Measurements from ENCODE around the gene PROM1.

DNA sequence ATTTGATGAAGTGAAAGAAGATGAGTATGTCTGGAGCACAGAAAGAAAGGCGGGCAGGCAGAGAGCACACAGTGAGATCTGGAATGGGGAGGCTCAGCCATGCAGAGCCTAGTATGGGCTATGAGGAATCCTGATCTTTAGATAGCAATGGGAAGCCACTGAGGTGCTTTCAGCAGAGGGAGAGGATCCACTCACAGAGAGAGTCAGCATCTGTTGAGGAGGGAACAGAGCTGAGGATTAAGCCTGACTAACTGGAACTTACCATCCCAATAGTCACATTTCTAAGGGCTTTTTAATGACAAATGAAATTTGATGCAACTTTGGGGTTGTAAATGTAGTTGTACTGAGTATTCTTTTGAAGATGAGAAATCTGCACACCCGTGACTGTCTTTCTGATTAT is 100.2 kb downstream of the PROM1 start:
- TF ChIP-seq RFX5 (IDR thresholded peaks at IDR 0.05; ENCODE audit: low read depth, low read length) (no peak), JUND (CRISPR knock-in tag; IDR thresholded peaks at IDR 0.05) (no peak), CENPT (CRISPR knock-in tag; IDR thresholded peaks at IDR 0.05; ENCODE audit: low read depth) (no peak), ZFY (CRISPR knock-in tag; IDR thresholded peaks at IDR 0.05) (no peak), ZFP36L2 (CRISPR knock-in tag; IDR thresholded peaks at IDR 0.05) (no peak), ZNF24 (IDR thresholded peaks at IDR 0.05) (no peak)
- TF ChIP-seq, protein P1, sequence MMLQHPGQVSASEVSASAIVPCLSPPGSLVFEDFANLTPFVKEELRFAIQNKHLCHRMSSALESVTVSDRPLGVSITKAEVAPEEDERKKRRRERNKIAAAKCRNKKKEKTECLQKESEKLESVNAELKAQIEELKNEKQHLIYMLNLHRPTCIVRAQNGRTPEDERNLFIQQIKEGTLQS (CRISPR knock-in tag; IDR thresholded peaks at IDR 0.05), result no peak
- TF ChIP-seq, protein P2, sequence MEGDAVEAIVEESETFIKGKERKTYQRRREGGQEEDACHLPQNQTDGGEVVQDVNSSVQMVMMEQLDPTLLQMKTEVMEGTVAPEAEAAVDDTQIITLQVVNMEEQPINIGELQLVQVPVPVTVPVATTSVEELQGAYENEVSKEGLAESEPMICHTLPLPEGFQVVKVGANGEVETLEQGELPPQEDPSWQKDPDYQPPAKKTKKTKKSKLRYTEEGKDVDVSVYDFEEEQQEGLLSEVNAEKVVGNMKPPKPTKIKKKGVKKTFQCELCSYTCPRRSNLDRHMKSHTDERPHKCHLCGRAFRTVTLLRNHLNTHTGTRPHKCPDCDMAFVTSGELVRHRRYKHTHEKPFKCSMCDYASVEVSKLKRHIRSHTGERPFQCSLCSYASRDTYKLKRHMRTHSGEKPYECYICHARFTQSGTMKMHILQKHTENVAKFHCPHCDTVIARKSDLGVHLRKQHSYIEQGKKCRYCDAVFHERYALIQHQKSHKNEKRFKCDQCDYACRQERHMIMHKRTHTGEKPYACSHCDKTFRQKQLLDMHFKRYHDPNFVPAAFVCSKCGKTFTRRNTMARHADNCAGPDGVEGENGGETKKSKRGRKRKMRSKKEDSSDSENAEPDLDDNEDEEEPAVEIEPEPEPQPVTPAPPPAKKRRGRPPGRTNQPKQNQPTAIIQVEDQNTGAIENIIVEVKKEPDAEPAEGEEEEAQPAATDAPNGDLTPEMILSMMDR (CRISPR knock-in tag; IDR thresholded peaks at IDR 0.05), result no peak

All from HepG2 (cell line).